Measurements from ENCODE around the gene LHX5.

- no peak for TF ChIP-seq CTCF (IDR thresholded peaks at IDR 0.05)
- TF ChIP-seq POLR2AphosphoS5 (IDR thresholded peaks at IDR 0.05), result no peak
- no peak for TF ChIP-seq POLR2A (IDR thresholded peaks at IDR 0.05)
These were observed 16.7 kb upstream of the LHX5 start for GRCh38 chr12:113488322-113488721.

All from sigmoid colon (tissue), 4 donors.